ENCODE data around the gene WDR48.

- no peak for TF ChIP-seq CTCF (IDR thresholded peaks at IDR 0.05; ENCODE audit: poor library complexity, severe bottlenecking)
- TF ChIP-seq POLR2AphosphoS5 (IDR thresholded peaks at IDR 0.05) = no peak
- TF ChIP-seq EZH2 (IDR thresholded peaks at IDR 0.05; ENCODE audit: borderline replicate concordance, insufficient read depth, low read length, poor library complexity, severe bottlenecking) = no peak
- no peak for TF ChIP-seq EP300 (conservative IDR thresholded peaks at IDR 0.05; ENCODE audit: poor library complexity, severe bottlenecking)
Measured at GRCh38 chr3:39142067-39142466, 90.3 kb downstream of the WDR48 start.

Measured in neural cell (in vitro differentiated cells).